Fibroblast of lung (primary cell): ENCODE measurements around the gene FCN2. TPM values are rescaled to one million over a fixed set of nuclear protein-coding genes. Genes with fewer than 3 reads are reported as not detected.

ENCODE experiments used
- DNase-seq, 2 donors: peaks; one replicate each; pipeline versions ENCODE4 v3.0.0 to v3.0.0-alpha.2; 2010; ENCODE audit warnings: low read depth in 2 of 2
- H2AFZ ChIP-seq: 2 replicates; pipeline ENCODE4 v1.5.1; 2012; ENCODE audit warnings: low read length, control low read depth, inconsistent platforms
- H3K27ac ChIP-seq: 2 replicates; pipeline ENCODE4 v1.5.1; 2011; ENCODE audit warnings: low read length, control low read depth; ENCODE audit not compliant: insufficient read depth
- H3K27me3 ChIP-seq: 2 replicates; pipeline ENCODE4 v1.5.1; 2011; ENCODE audit warnings: mild to moderate bottlenecking, low read length; ENCODE audit not compliant: control insufficient read depth, insufficient read depth
- H3K36me3 ChIP-seq: 2 replicates; pipeline ENCODE4 v1.5.1; 2011; ENCODE audit warnings: low read length; ENCODE audit not compliant: control insufficient read depth, insufficient read depth
- H3K4me1 ChIP-seq: 2 replicates; pipeline ENCODE4 v1.5.1; 2011; ENCODE audit warnings: low read length; ENCODE audit not compliant: control insufficient read depth, insufficient read depth; ENCODE audit errors: extremely low read depth
- H3K4me2 ChIP-seq: 2 replicates; pipeline ENCODE4 v1.5.1; 2011; ENCODE audit warnings: low read length, control low read depth; ENCODE audit not compliant: insufficient read depth; ENCODE audit errors: extremely low read depth
- H3K4me3 ChIP-seq, 4 experiments: fragments of 200-600 bp in 1 of 4; sonication (generic) in 1 of 4; replicated peaks in 1 of 4; 2 replicates each; pipeline ENCODE4 v1.5.1; 2011 to 2016; ENCODE audit warnings: low read length in 4 of 4, low read depth in 3 of 4, mild to moderate bottlenecking in 3 of 4, control low read depth in 2 of 4, inconsistent platforms in 1 of 4, mixed read lengths in 1 of 4; ENCODE audit not compliant: insufficient read depth in 1 of 4; ENCODE audit errors: control extremely low read depth in 1 of 4
- H3K79me2 ChIP-seq: 2 replicates; pipeline ENCODE4 v1.5.1; 2012; ENCODE audit warnings: mild to moderate bottlenecking, low read length, inconsistent platforms; ENCODE audit not compliant: control insufficient read depth, insufficient read depth
- H3K9ac ChIP-seq: 2 replicates; pipeline ENCODE4 v1.5.1; 2011; ENCODE audit warnings: mild to moderate bottlenecking, low read length, control low read depth; ENCODE audit not compliant: insufficient read depth
- H3K9me3 ChIP-seq: 2 replicates; pipeline ENCODE4 v1.5.1; 2012; ENCODE audit warnings: low read depth, low read length; ENCODE audit not compliant: control insufficient read depth, insufficient read depth
- H4K20me1 ChIP-seq: 2 replicates; pipeline ENCODE4 v1.5.1; 2011; ENCODE audit warnings: low read length; ENCODE audit not compliant: control insufficient read depth, insufficient read depth; ENCODE audit errors: extremely low read depth
- EZH2 ChIP-seq: IDR thresholded peaks from 2 replicates; pipeline ENCODE4 v1.5.1; 2012; ENCODE audit warnings: low read length, control low read depth, mild to moderate bottlenecking; ENCODE audit errors: missing control alignments
- polyA minus RNA-seq: library from RNA; depleted of rRNA, polyadenylated mRNA; stranded (reverse); fragments of >200 nt; gene quantifications from 2 replicates; pipeline ENCODE4 v1.2.3, GENCODE V29; 2011; ENCODE audit warnings: low replicate concordance
- polyA plus RNA-seq, 2 donors: library from polyadenylated mRNA; depleted of rRNA in 1 of 2; stranded (reverse) in 1 of 2; unstranded in 1 of 2; fragments of >200 nt; gene quantifications; 2 replicates each; pipeline ENCODE4 v1.2.1, GENCODE V29; 2011 to 2012; ENCODE audit warnings: missing spikeins in 1 of 2
- total RNA-seq: library from RNA; depleted of rRNA; stranded (reverse); fragments of >200 nt; gene quantifications from 2 replicates; pipeline ENCODE4 v1.2.1, GENCODE V29; 2014
- TF ChIP-seq, protein P1 (sequence below), 2 donors: IDR thresholded peaks in 1 of 2; conservative IDR thresholded peaks in 1 of 2; 1 replicate in 1 of 2; 2 replicates in 1 of 2; pipeline ENCODE4 v1.5.1; 2011 to 2012; ENCODE audit warnings: low read length in 2 of 2, control low read depth in 1 of 2, inconsistent platforms in 1 of 2, low read depth in 1 of 2, mild to moderate bottlenecking in 1 of 2

The FCN2 gene
- total RNA-seq (not detected in 2 replicates), polyA plus RNA-seq (not detected in 2 replicates), polyA minus RNA-seq (not detected in 2 replicates)
- polyA plus RNA-seq (2012): not detected in 2 replicates

DNA sequence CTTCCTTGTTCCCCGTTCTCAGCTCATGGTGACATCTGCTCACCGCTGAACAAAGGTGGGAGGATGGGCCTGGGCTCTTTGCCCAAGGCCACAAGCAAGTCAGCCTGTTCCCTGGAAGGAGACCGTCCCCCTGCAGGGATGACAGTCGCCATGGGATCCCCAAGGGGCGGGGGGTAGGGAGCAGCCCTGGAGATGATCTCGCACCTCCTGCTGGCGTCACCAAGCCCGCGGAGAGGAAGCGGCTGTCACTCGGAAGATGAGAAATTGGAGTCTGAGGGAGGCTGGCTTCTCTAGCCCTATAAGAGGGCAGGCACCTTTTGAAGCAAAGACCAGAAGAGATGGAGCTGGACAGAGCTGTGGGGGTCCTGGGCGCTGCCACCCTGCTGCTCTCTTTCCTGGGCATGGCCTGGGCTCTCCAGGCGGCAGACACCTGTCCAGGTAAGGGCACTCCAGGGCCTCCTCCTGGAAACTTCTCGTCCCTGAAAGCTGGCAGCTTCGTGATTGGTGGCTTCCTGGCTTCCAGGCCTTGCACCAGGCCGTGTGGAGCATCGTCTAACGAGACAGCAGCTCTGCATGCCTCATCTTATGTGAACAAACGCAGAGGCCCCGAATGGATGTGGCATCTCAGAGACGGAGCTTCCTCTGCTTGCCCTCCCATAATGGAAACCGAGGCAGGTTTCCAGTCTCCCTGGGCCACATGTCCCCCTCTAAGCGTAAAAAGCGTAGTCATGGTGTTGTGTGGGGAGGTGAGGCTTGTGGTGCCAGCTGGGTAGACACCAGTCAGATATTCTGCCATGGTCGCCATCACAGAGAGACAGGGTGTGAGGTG lies at the start of gene FCN2:
Gene FCN2, plus strand, starts transcription at position 327 of the 829 bp plus-strand sequence. Its CDS starts 12 bp downstream, at position 339.
- Histone ChIP-seq H3K36me3 (no peaks in the 10 kb centered on the region), H2AFZ (no peak within 1 kb of the TSS), H3K9me3 (no peaks in the 10 kb centered on the region), H3K9ac (no peak within 1 kb of the TSS), H3K79me2 (no peaks in the 10 kb centered on the region), H3K4me1 (no peaks in the 10 kb centered on the region), H3K27ac (no peak within 1 kb of the TSS), H3K4me2 (no peak within 1 kb of the TSS), H4K20me1 (no peaks in the 10 kb centered on the region), H3K4me3 (no peak within 1 kb of the TSS), H3K27me3 (no peaks in the 10 kb centered on the region)
- TF ChIP-seq, protein P1, sequence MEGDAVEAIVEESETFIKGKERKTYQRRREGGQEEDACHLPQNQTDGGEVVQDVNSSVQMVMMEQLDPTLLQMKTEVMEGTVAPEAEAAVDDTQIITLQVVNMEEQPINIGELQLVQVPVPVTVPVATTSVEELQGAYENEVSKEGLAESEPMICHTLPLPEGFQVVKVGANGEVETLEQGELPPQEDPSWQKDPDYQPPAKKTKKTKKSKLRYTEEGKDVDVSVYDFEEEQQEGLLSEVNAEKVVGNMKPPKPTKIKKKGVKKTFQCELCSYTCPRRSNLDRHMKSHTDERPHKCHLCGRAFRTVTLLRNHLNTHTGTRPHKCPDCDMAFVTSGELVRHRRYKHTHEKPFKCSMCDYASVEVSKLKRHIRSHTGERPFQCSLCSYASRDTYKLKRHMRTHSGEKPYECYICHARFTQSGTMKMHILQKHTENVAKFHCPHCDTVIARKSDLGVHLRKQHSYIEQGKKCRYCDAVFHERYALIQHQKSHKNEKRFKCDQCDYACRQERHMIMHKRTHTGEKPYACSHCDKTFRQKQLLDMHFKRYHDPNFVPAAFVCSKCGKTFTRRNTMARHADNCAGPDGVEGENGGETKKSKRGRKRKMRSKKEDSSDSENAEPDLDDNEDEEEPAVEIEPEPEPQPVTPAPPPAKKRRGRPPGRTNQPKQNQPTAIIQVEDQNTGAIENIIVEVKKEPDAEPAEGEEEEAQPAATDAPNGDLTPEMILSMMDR (conservative IDR thresholded peaks at IDR 0.05 in 1 of 2, IDR thresholded peaks at IDR 0.05 in 1 of 2; ENCODE audit: low read depth in 1 of 2, low read length in 2 of 2): no peak
- no peak for TF ChIP-seq EZH2
- no peak for DNase-seq

DNA sequence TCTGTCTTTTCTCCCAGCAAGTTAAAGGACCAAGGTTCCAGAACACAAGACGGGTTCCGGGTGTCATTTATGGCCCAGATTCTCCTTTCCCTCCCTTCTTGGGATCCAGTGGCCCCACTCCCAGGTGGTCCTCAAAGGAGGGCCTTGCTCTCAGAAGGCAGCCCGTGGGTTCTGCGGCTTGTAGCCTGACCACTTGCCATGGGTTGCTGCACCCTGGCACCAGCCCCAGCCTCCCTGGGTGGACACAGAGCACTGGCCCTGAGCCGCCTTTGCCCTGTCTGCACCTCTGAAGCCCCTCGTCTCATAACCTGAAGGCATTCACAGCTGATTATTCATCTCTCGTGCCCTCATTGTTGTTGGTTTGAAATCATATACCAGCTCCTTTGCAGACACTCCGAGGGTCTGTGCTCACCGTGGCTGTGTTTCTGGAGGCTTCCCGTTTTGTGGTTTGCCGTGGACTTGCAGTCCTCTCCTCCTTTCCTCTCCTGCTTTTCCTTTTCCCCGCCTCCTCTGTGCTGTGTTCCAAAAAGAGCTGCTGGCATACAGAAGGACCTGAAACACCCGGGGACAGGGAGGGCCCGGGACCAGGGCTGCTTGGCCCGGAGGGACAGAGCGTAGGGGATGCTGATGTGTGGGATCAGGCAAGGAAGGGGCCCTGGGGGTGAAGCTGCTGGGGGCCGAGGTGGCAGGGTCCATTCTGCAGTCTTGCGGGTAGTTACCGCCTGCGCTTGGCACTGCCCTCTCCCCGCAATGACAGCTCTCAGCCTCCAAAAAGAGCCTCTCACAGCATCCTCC lies 49.5 kb upstream of the FCN2 start:
- Histone ChIP-seq H3K27ac (no peak overlapping the region), H3K9ac (no peak overlapping the region), H3K79me2 (no peaks in the 10 kb centered on the region), H3K27me3 (no peaks in the 10 kb centered on the region), H3K4me1 (no peaks in the 10 kb centered on the region), H3K36me3 (peaks cover 42% of the 10 kb centered on the region), H3K4me3 (no peak overlapping the region), H2AFZ (no peak overlapping the region), H3K4me2 (no peak overlapping the region), H4K20me1 (no peaks in the 10 kb centered on the region), H3K9me3 (no peaks in the 10 kb centered on the region)
- DNase-seq: no peak
- TF ChIP-seq, protein P1 (conservative IDR thresholded peaks at IDR 0.05 in 1 of 2, IDR thresholded peaks at IDR 0.05 in 1 of 2; ENCODE audit: low read depth in 1 of 2, low read length in 2 of 2): no peak
- no peak for TF ChIP-seq EZH2

DNA sequence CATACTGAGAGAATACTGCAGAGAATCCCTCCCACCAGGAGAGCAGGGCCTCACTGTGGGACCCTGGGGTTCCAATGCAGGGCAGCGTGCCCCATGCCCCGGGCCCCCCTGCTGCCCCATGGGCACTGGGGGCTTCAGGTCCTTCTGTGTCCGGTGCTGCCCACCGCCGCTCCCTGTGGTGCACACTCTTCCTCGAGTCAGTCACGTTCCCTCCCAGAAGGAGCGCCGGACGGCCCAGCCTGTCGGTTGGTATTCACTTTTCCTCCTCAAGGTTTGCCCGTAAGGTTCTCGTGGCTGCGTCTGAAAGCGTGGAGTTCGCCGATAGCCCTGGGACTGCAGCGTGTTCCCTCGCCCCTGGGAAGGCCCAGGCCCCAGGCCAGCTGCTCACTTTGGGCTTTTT lies 48.1 kb upstream of the FCN2 start:
- Histone ChIP-seq H3K4me2 (no peak overlapping the region), H2AFZ (no peak overlapping the region), H3K79me2 (no peaks in the 10 kb centered on the region), H3K4me1 (no peaks in the 10 kb centered on the region), H3K27ac (no peak overlapping the region), H3K9me3 (no peaks in the 10 kb centered on the region), H3K9ac (no peak overlapping the region), H3K4me3 (no peak overlapping the region), H3K27me3 (no peaks in the 10 kb centered on the region), H3K36me3 (peaks cover 43% of the 10 kb centered on the region), H4K20me1 (no peaks in the 10 kb centered on the region)
- TF ChIP-seq EZH2: no peak
- TF ChIP-seq, protein P1 (conservative IDR thresholded peaks at IDR 0.05 in 1 of 2, IDR thresholded peaks at IDR 0.05 in 1 of 2; ENCODE audit: low read depth in 1 of 2, low read length in 2 of 2): no peak
- DNase-seq: no peak
